Retina (tissue), 1 donor: ENCODE data around the gene NSMCE1.
"Not testable (repeated sequence)": the region's sequence is repeated elsewhere in the genome, so short reads cannot be mapped to it uniquely, and the experiment has no call there.

ENCODE experiments used
- DNase-seq: peaks from one replicate; pipeline ENCODE4 v3.0.0-alpha.2; 2016

NSMCE1 gene

GRCh38 chr16:27302126-27302525 is 33.6 kb upstream of the NSMCE1 start:
- DNase-seq, result no peak

- DNase-seq, result no peak
Measured at GRCh38 chr16:27301236-27301861, 32.8 kb upstream of the NSMCE1 start.

GRCh38 chr16:27298132-27298531 is 29.6 kb upstream of the NSMCE1 start:
- DNase-seq, result no peak

DNA sequence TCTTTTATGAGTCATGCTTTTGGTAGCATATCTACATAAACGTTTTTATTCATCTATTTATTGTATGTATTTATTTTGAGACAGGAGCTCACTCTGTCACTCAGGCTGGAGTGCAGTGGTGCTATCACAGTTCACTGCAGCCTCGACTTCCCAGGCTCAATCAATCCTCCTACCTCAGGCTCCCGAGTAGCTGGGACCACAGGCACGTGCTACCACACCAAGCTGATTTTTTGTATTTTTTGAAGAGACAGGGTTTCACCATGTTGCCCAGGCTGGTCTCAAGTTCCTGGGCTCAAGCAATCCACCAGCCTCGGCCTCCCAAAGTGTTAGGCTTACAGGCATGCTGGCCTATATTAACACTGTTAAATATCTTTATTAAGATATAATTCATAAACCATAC is 24.8 kb upstream of the NSMCE1 start:
- no peak for DNase-seq

DNA sequence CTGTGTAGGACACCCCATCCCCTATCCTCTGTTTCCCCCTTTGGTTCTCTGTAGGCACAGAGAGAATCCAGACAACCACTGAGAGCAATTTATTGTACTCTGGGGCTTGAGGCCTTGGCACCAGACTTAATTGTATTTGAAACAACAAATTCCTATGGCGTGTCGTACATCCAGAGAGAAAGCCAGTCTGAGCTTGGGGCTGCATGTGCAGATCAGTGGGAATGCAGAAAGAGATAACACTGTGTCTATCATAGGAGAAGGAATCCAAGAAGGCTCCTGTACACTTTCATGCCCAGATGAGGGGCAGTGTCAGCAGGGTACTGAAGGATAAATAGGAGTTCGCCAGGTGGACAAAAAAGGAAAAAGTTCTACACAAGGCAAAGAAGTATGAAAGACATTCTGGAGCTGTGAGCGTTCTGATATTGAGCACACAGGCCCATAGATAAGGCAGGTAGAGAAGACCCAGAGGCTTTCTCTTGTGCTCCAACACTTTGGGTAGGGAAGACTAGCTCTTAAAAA is 23.2 kb upstream of the NSMCE1 start:
- no peak for DNase-seq

DNA sequence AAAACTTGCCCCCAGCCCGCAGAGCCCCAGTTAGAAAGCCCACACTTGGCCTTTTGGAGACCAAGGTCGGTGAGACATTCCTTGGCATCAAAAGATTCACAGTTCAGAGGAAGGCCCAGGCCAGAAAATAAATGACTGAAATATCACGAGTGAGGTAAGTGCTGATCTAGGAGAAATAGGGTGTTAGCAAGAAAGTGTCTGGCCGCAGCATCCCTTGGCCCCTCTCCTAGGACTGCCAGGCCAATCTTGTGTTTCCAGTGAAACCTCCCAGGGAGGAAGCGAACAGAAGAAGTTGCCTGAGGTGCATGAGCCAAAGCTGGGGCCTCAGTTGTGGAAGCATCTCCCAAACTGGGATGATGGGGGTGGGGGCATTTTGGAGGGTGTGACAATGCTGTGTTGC is 22.5 kb upstream of the NSMCE1 start:
- no peak for DNase-seq

GRCh38 chr16:27290562-27290961 is 22.0 kb upstream of the NSMCE1 start:
- DNase-seq, result no peak

DNA sequence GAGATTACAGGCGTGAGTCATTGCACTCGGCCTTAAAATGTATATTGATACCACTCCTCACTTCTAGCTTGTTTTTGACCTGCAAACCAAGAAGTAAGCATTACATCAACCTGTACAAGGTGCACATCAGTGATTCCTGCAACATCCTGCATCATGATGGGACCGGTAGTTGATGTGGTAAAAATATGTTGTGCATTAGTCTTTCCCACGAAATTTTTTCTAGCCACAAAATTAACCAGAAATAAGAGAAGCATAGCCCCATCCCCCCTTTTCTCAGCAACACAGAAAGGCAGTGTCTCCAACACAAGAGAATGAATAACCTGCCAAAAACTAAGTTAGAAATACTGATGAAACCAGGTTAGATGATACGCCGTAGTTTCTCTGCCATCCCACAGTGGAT is 21.1 kb upstream of the NSMCE1 start:
- DNase-seq, result no peak

DNA sequence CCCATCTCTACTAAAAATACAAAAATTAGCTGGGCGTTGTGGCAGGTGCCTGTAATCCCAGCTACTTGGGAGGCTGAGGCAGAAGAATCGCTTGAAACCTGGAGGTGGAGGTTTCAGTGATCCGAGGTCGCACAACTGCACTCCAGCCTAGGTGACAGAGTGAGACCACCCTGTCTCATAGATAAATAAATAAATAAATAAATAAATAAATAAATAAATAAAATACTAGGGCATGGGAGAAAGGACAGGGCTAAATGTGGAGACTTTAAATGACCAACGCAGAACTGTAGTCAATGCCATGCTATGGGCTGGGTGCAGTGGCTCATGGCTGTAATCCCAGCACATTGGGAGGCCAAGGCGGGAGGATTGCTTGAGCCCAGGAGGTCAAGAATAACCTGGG is 19.7 kb upstream of the NSMCE1 start:
- not testable (repeated sequence) for DNase-seq

DNA sequence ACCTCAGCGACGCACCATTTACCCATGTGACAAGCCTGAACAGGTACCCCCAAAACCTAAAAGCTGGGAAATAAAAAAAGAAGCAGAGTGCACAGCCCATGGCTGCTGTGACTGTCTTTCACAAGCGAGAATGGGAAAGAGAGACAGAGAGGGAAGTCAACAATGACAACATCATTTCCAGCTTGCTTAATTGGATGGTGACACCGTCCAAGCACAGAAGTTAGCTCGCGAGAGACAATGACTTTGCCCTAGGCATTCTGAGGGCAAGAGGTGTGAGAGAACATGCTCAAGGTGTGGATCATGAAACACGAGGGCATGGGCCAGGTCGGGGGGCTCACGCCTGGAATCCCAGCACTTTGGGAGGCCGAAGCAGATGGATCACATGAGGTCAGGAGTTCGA is 19.3 kb upstream of the NSMCE1 start:
- no peak for DNase-seq

DNA sequence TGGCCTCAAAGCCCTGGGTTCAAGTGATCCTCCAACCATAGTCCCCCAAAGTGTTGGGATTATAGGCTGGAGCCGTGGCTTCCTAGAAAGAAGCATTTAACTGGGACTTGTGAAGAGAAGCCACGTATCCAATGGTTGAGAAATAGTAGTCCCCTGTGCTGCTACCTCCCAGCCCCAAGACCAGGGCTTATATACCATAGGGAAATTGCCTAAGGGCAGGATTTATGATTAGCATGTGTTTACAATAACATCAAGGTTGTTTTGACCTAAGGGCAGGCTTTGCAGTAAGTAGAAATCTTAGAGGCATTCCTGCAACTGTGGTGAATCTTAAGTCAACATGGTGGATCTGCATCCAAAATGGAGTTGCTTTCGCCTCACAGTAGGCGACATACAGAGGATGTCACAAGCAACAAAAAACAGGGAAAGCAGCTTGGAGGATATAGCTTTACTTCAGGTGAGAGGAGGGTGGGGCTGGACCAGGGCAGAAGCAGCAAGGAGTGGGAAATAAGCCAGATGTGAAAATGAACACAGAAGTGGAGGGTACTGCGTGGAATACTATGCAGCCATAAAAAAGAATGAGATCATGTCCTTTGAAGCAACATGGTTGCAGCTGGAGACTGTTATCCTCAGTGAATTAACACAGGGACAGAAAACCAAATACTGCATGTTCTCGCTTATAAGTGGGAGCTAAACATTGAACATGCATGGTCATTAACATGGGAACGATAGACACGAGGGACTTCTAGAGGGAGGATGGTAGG is 18.7 kb upstream of the NSMCE1 start:
- no peak for DNase-seq

DNA sequence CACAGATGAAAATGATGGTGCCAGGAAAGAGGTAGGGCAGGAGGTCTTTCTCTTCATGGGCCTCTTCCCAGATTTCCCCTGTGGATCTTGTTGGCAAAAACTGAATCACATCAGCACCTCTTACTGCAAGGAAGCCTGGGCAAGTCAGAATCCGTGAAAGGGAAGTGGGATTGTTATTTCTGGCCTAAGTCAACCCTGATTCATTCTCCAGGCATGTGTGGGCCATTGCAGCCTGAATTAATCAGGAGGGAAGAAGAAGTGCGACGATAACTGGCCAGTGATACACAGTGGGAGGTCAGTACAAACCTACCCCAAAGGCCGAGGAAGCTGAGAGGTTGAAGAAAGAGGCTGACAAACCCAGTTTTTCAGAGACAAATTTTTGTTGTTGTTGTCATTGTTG is 17.9 kb upstream of the NSMCE1 start:
- DNase-seq, result no peak

DNA sequence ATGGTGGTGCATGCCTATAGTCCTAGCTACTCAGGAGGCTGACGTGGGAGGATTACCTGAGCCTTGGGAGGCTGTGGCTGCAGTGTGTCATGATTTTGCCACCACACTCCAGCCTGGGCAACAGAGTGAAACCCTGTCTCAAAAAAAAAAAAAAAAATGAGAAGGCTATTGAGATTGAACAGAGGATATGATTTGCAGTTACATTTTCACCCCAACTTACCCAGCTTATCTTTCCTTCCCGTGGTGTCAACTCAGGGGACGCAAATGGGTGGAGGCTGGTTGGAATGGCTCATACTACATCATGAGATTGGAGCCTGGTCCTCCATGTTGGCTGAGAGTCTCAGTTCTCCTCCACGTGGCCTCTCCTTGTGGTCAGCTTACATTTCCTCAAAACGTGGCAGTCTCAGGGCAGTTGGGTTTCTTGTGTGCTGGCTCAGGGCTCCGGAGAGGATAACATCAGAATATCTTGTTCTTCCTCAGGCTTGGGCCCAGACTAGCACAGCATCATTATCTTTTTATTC is 17.2 kb upstream of the NSMCE1 start:
- DNase-seq, result no peak

DNA sequence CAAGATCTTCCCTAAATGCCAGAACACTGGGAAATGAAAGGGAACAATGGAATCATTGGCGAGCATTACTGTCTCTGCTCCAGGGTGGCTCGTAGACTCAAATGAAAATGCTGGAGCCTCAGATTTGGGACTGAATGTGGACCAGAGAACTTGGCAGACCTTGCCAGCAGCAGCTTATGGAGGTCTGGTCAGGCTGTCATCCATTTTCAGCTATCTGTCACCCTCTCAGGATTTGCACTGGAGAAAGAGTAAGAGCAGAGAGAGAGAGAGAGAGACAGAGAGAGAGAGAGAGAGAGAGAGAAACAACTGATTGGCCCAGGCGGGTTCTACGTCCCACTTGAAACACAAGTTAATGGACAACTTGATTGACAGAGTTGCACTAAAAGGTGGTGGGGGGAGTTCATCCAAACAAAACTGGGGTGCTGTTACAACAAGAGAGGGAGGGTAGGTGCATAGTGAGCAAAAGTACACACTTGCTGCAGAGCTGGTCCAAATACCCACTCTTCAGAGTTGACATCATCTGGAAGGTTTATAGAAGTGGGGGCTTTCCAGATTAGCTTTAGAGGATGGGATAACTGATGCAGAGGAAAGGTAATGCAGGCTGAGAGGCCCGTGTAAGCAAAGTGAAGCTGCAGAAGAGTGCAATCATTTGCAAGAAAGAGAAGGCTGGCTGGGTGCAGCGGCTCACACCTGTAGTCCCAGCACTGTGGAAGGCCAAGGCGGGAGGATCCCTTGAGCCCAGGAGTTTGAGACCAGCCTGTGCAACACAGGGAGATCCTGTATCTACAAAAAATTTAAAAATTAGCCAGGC is 16.5 kb upstream of the NSMCE1 start:
- no peak for DNase-seq

GRCh38 chr16:27281243-27281642 is 12.7 kb upstream of the NSMCE1 start:
- no peak for DNase-seq

DNA sequence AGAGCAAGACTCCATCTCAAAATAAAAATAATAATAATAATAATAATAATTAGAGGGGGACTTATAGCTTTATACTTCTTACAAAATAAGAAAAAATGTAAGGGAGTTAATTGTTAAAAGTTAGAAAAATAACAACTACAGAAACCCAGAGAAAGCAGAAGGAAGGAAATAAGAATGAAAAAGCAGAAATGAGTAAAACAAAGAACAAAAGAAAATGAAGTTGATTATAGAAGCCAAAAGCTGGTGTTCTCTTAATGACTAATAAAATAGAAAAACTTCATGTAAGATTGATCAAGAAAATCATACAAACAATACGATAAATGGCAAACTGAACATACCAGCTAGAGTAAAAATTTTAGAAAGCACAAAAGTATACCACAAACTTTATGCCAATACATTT is 6.8 kb upstream of the NSMCE1 start:
- no peak for DNase-seq

DNA sequence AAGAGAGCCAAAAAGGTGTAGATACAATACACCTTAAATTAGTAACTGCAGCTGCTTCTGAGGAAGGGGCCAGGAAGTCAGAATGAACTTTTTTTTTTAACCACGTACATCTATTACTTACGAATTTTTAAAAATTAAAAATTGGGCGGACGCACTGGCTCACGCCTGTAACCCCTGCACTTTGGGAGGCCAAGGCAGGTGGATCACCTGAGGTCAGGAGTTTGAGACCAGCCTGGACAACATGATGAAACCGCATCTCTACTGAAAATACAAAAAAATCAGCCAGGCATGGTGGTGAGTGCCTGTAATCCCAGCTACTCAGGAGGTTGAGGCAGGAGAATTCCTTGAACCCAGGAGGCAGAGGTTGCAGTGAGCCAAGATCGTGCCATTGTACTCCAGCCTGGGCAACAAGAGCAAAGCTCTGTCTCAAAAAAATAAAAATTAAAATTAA is 5.9 kb upstream of the NSMCE1 start:
- not testable (repeated sequence) for DNase-seq

GRCh38 chr16:27273670-27274423 is 5.3 kb upstream of the NSMCE1 start:
- DNase-seq, result no peak

DNA sequence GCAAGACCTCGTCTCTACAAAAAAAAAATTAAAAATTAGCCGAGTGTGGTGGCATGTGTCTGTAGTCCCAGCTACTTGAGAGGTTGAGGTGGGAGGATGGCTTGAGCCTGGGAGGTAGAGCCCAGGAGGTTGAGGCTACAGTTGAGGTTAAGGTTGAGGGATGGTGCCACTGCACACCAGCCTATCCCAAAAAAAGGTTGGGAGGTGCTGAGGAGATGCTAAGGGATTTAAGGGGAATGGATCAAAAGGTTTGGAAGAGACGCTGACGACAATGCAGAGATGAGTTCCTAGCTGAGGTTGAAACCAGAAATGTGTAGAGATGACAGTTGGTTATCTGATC is 4.7 kb upstream of the NSMCE1 start:
- no peak for DNase-seq

DNA sequence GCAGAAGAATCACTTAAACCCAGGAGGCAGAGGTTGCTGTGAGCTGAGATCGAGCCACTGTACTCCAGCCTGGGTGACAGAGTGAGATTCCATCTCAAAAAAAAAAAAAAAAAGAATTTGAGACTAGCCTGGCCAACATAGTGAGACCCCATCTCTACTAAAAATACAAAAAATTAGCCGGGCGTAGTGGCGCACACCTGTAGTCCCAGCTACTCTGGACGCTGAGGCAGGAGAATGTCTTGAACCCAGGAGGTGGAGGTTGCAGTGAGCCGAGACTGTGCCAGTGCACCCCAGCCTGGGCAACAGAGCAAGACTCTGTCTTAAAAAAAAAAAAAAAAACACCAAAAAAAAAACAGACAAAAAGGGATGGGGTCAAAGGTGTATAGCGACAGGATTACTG is 4.1 kb upstream of the NSMCE1 start:
- DNase-seq, result not testable (repeated sequence)

DNA sequence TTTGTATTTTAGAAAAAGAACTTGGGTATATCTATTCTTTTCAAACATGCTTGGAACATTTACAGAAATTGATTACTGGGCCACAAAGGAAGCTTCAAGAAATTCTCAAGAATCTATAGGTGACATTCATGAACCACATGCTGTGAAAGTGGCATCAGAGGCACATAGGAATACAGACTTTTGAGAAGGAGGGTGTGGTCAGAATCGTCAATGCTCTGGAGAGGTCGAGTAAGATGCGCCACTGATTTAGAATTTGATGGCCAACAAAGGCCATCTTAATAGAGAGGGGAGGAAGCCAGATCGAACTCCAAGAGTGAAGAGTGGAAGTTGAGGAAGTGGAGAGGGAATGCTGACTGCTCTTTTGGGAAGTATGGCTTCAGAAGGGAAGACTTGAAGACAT is 3.5 kb upstream of the NSMCE1 start:
- DNase-seq, result no peak

DNA sequence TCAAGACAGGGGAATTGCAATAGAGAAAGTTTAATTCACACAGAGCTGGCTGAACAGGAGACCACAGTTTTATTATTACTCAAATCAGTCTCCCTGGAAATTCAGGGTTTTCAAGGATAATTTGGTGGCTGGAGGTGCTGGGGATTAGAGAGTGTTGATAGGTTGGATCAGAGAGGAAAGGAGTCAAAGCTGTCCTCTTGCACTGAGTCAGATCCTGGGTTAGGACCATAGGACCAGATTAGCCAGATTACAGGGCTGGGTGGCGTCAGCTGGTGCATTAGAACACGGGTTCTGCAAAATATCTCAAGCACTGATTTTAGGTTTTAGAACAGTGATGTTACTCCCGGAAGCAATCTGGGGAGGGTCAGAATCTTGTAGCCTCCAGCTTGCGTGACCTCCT is 1.8 kb upstream of the NSMCE1 start:
- DNase-seq, result no peak
